8988T (cell line): ENCODE measurements around the gene TACC2.
"Not testable (repeated sequence)": the region's sequence is repeated elsewhere in the genome, so short reads cannot be mapped to it uniquely, and the experiment has no call there.

Source experiments
- DNase-seq: peaks from one replicate; pipeline ENCODE4 v3.0.0; 2011

TACC2 gene

DNA sequence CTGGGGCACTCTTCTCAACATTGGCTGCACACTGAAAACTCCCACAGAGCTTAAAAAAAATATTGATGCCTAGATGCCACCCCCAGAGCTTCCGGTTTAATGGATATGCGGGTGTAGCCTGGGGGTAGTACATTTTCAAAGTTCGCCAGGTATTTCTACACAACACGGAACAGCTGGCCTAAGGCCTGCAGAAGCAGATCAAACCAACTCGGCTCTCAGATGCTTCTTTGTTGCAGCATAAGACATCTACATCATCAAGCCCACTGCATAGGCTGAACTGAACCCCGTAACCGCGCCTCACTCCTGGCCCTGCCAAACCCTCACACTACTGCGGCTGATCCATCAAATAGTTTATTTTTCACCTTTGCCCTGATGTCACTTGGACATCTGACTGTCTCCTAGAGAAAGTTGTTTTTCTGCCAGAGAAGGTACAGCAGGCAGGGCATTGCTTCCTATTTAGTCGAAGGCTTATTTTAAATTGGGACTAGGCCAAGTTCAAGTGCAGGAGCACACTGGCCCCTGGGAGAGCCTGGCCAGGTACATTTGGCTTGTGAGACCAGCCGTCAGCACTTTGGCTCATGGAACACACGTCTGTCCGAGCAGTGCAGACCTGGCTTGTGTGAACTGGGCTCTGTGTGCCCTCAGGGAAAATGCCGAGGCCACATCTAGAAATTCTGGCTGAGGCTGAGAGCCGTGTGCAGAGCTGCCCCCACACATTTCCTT is 113.3 kb downstream of the TACC2 start:
- no peak for DNase-seq

DNA sequence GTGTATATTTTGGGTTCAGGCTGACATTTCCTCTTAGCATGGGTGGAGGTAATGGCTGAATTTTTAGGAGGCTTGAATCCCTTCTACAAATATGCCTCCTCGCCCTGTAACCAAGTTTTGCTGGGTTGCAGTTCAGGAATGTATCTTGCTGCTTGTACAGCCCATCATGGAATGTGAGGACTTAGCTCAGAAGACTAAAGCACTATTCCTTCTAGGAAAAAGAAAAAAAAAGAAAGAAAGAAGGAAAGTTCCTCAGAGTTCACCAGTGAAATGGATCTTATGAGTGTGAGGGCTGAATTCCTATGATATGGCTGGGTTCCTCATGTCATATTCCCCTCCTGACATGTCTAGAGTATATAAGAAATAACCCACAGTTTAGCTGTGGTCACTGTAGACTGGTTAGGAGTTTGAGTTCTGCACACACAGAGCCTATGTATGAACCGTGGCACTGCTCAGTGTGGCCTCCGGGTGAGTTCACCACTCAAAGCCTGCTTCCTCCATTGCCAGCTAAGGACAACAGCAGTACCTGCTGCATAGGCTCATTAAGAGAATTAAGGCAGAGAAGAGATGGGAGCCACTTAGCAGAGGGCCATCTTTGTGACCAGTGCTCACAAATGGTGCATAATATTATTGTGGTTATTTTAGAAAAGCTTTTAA is 114.0 kb downstream of the TACC2 start:
- DNase-seq = no peak

DNA sequence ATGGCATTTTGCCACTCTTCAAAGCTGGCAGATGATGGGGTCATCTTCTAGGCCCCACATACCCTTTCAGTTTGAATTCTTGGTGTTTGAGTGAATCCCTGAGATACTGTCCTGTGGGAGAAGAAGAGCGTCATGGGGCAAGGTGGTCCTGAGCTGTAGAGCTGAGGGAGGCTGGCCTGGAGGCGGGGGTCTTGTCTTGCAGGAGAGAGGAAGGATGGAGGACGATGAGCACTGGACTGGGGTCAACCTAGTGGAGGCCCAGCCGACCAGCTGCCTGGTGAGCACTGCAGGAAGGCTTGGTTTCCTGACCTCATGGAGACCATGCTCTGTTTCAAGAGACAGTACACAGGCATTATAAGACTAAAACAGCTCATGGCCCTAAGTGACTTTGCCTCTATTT is 114.6 kb downstream of the TACC2 start:
- no peak for DNase-seq

DNA sequence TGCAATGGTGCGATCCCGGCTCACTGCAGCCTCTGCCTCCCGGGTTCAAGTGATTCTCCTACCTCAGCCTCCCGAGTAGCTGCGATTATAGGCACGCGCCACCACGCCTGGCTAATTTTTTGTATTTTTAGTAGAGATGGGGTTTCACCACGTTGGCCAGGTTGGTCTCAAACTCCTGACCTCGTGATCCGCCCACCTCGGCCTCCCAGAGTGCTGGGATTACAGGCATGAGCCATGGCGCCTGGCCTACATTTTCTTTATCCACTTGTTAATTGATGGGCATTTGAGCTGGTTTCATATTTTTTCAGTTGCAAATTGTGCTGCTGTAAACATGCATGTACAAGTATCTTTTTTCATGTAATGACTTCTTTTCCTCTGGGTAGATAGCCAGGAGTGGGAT is 119.8 kb downstream of the TACC2 start:
- DNase-seq = not testable (repeated sequence)

DNA sequence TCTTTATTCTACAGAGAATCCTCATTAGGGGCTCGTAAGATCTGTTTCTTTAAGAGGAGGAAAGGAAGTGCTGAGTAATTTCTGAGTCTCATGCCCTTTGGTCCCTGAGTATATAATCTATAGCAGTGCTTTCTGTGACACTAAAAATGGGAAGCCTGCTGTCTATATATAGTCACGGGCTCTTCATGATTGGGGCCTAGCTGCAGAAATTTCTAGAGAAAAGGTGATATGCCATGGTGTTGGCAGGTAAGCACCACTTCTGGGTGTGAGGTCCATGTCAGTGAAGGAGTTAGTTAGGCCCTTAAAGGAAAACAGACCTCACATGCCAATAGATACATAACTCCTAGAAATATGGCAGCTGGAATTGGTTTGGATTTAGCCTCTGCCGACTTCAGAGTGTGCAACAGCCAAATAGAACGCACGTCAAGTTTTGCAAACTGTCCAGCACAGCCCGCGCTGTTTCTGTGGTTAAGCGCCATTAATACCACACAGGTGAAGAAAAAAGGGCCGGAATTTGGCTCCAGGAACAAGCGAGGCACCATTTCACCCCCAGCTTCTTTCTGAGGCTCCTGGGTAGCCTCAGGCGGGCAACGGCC is 123.2 kb downstream of the TACC2 start:
- DNase-seq = no peak

DNA sequence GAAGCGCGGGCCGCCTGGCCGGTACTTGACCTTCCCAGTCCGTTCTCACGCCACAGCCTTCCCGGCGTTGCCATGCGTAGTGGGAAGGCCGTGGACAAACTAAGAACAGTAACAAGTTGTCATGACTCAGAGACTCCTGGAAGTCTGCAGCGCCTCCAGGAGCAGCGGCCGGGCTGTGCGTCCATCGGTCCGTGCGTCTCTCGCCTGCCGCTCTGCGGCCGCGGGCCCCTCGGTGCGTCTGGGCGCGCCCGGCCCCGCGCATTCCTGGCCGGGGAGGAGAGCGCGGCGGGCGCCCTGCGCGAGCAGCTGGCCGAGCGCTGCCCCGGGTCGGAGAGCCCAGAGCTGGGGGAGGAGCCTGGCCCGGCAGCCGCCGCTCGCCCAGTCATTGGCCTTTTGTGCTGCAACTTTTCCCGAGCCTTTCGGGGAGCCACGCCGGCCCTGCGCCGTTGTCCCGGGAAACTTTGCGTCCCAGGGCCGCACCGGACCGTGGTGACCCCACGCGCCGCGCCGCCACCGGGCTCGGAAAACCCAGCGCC is 123.7 kb downstream of the TACC2 start:
- peak; percentile 84 for DNase-seq

DNA sequence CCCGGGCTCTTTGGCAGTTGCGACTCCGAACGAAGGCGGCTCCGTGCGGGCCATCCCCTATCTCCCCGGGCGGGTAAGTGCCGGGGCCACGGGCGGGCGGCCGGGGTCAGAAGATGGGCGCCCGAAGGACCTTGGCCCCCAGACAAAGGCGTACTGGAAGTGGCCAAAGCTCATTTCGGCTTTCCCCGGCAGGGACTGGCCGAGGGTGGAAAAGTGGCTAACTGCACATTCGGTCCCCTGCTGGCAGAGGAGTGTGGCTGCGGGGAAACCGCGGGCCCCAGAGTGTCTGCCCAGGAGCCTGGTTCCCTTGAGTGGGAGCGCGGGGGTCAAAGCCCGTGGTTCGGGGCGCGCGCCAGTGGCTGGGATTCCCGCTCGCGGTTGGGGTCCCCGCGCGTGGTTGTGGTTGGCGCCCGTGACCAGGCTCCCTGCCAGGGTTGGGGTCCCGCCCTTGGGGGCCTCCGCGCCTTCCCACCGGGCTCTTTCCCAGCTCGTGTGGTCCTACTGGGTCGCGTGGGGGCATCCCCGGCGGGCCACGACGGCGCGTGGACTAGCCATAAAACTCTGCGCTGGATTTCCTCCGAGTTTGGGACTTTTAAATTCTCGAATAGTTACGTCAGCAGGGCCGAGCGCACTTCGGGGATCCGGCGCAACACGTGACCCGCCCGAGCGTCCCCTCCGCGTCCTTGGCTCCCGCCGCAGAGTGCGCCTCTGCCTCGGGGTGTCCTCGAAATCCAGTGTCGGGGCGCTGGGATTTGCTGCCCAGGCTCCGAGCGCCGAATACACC is 124.4 kb downstream of the TACC2 start:
- DNase-seq = peak; percentile 81

DNA sequence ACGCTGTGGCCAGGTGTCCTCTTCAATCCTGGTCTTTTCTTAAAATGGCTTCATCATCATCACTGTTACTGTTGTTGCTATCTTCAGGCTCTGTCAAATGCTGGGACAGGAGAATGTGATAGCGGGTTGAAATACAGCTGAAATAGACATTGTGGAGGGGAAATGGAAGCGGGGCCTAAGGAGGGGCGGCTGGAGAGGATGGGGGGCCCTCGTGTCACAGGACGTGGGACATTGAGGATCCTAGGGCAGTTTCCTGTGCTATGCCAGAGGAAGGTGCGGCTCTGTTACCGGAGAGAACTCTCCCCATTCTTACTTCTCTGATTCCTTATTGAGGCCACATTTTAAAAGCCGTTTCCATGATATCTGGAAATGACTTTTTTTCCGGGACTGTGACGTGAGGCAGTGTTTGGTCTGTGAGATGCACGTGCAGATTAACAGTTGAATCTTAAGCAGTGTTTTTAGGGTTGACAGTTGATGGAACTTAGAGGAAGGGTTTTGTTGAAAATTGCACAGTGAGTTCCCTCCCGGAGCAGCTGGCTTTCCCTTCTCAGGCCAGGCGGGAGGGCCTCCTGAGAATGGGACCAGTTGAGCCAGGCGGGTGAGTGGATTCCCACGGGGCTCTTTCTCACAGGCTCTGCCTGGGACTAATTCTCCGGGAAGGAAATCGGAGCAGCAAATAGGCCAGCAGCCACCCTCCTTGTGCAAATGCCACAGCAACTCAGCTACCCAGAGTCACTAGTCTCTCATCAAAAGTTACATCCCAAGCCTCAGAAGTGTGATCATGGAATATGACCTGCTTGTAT is 125.2 kb downstream of the TACC2 start:
- no peak for DNase-seq

DNA sequence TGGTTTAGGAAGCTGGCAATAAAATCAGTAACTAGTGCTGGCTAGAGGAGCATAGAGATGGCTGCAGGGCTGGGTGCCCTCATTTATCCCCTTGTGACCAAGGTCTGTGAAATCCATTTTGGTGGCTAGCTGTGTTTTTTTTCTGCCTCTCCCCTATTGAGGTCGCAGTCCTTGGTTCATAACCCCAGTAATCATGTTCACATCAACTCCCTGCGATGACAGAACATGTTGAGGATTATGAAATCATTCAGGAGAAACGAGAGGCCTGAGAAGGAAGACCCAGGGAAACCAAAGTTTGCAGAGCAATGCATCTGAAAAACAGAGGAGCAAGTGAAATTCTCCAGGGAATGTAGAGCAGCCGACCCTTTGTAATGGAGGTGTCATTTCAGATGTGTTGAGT is 126.9 kb downstream of the TACC2 start:
- no peak for DNase-seq

DNA sequence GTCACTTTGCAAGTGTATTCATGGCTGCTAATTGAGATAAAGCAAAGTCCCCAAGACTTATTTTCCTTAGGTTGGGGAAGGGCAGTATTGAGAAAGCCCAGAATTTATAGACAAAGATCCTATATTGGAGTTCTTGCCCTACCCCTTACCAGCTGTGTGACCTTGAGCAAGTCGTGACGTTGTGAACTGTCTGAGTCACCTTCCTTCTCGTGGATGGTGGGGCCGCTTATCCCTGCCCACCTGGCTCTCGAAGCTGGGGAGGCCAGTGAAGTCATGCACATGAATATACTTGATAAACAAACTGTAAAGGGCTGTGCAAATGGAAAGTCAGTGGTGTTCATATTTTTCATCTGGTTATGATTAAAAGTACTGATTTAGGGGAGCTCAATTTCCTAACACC is 127.4 kb downstream of the TACC2 start:
- DNase-seq = no peak

DNA sequence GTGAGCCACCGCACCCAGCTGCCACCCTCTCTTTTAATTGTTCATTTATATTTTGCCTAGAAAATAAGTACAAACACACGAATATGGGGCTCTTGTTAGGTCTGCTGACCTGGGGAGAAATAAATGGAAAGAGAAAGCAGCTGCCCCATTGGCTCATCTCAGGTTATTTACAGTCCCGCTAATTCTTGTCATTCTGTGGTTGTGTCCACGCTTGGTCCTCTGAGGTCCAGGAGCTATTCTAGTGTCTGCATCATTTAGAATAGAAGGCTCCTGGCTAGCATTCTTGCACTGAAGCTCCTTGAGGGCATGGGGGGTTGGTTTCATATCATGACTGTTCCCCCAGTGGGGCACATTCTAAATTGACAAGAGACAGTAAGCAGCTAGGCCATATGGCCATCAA is 128.5 kb downstream of the TACC2 start:
- no peak for DNase-seq

DNA sequence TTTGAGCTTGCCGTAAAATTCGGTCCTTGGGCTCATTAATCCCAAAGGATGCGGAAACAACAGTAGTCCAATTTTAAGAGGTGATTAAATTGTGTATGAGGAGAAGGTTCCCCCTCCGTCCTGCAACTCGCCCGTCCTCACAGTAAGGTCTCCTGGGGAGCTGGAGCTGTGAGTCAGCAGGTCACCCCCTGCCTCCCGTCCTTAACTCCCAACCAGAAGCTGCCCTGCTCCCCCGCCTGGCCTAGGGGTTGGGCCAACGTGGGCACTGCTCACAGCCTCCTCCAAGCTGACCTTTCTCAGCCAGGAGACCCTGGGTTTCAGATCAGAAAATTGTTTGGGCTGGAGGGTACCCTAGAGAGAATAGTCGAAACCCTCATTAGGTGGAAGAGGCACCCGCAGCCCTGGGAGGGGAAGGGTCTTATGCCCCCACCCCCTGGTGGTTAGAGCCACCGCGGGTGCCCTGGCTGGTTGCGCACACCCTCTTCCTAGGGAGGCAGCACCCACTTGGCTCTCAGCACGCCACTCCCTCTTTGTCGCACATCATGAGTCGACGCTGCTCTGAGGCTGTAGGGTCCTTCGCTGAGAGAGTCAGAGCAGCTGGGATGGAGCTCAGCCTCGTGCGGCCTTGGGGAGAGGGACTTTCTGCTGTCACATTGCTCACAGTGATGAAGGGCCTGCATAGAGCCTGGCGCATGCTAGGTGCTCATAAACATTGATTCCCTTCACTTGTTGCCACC is 131.2 kb downstream of the TACC2 start:
- DNase-seq = no peak

DNA sequence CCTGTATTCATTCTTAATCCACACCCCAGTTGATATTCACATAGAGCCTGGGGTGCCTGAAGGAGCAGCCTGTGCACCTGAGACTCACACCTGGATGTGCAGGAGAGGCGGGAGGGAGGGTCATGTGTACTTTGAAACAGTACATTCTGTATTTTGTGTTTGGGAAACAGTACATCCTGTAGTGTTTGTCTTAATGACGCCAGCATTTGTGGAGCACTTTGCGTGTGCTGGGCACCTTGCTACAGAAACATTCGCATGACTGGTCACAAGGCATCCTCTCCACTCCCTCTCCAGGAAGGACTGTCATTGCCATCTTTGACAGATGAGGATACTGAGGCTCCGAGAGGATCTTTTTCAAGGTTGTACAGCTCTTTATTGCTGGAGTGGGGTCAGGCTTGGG is 132.1 kb downstream of the TACC2 start:
- DNase-seq = no peak

DNA sequence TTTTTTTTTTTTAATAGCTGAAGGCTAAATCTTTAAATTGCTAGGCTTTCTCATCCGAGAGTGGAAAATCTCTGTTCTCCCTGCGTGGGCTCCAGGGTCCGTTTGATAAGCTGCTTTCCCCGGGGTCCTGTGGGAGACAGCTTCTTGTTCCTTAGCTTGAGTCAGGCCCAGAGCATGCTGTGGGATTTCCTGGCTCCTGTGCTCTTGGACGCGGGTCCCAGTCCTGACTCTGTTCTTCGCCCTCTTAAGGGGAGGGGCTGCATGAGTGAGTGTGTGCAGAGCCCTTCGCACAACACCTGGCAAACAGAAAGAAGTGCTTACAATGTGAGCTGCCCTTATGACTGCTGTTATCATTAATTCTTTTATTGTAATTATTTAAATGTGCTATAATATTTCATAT is 133.5 kb downstream of the TACC2 start:
- no peak for DNase-seq

DNA sequence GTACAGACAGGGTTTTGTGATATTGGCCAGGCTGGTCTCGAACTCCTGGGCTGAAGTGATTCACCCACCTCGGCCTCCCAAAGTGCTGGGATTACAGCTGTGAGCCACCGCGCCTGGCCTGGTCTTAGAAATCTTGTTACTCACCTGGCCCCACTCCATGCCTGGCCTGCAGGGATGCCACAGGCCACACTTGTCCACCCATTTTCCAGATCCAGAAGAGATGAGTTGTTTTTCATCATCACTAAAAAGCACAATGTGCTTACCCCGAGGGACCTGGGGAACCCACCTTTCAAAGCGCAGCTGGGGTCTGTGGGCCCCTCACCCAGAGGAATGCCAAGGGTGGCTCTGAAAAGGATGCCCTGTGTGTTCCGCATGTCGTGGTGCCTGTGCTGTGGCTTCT is 134.2 kb downstream of the TACC2 start:
- DNase-seq = no peak

DNA sequence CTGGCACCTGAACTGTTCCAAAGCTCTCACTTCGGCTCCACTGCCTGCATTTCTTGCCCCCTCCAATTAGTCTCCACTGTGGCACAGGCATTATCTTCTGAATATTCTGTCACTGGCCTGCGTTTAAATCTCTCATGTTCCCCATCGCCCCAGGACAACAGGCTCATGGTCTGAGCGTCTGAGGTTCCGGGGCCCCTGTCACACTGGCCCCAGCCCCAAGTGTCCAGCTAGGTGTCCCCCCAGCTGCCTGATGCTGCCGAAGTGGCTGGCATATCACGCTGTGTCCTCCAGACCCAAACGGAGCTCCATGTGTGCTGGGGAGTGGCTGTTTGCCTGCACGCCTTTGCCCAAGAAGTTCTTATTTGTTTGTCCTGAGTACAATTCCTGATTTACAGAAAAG is 135.4 kb downstream of the TACC2 start:
- no peak for DNase-seq

DNA sequence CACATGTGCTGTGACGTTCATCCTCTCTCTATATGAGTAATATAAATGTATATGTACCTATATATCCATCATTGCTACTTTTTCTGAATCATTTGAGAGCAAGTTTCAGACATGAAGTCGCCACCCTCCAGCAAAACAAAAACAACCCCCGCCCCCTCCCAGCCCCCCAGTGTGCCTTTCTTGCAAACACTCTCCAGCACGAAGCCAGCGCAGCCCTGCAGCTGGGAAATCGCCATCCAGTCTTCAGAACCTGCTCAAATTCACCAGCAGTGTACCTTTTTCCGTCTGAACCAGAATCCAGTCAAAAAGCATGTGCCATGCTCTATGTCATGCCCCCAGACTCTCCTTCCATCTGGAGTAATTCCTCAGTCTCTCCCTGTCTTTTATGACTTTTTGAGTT is 135.8 kb downstream of the TACC2 start:
- no peak for DNase-seq

DNA sequence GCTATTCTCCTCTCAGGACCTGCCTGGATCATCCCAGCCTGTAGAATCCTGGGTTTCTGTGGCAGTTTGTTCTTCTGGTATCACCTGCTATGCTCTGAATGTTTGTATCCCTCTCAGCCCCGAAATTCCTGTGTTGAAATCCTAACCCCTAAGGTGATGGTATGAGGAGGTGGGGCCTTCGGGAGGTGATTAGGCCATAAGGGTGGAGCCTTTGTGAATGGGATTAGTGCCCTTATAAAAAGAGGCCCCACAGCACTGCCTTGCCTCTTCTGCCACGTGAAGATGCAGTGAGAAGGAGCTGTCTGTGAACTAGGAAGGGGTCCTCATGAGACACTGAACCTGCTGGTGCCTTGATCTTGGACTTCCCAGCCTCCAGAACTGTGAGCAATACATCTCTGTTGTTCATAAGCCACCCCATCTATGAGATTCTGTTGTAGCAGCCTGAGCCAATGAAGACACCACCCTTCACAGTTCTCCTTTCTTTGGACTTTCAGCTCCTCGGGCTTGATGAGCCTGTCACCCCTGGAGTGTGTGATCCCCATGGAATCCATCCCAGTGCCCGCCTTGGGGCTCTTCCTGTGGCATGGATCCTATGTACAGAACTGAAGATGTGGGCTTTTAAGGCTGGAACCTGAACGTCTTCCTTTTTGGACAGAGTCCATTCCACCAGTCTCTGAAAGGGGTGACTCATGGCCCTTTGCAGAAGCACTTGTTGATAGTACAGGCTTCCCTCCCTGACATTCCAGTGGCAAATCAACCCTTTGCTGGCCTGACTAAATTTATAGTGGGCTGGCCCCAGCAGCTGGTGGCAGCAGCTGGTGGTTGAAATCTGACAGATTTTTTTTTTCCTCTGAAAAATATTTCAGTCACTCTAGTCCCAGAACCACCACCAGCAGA is 138.0 kb downstream of the TACC2 start:
- peak; percentile 62 for DNase-seq

DNA sequence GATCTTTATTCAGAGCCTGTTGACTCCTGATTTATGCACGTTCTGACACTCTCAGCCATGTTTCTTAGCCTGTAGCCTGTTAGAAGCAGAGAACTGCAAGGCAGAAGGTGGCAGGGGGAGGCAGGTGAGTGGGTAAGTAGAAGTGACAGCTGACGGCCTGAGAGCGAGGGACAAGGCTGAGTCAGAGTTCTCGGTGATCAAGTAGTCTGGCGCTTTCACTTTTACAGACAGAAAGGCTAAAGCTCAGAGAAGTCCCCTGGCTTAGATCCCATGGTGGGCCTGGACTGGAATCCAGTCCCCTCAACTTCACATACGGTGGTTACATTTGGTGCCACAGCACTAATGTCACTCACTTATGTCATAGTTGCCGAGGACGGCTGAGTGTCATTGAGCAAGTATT is 139.0 kb downstream of the TACC2 start:
- no peak for DNase-seq

DNA sequence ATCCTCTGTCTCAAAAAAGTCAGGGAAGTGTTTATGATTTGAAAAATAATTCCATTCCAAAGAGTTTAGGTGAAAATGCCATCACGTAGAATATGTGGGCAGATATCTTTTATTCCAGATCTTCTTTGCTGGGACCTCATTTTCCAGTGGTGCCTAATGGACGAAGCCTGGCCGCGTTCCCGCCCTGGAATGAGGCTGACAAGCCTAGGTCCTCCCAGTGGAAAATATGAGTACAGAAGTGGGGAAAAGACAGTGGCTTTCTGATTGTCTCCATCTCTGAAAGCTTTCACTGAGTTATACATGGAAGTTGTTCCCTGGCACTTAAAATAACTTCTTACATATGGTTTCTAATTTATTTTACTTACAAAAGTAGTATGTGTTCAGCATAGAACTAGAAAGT is 139.4 kb downstream of the TACC2 start:
- DNase-seq = no peak
